ENCODE measurements around the gene DNAJC4.
A peak's percentile ranks its signal among the peaks of the same experiment; 100 is the strongest.

The DNAJC4 gene

GRCh38 chr11:64232182-64232966 lies 2.0 kb downstream of the DNAJC4 start:
- Histone ChIP-seq H3K79me2 (no peaks in the 10 kb centered on the region), H3K9ac (no peak overlapping the region), H3K9me3 (ENCODE audit: control insufficient read depth, low read length) (no peaks in the 10 kb centered on the region), H3K27ac (no peak overlapping the region), H2AFZ (no peak overlapping the region), H3K36me3 (ENCODE audit: control insufficient read depth, insufficient read depth, low read length) (no peaks in the 10 kb centered on the region), H3K4me2 (ENCODE audit: low read length) (no peak overlapping the region), H3K27me3 (ENCODE audit: control insufficient read depth, insufficient read depth, low read length) (no peaks in the 10 kb centered on the region), H3K4me1 (peaks cover 1% of the 10 kb centered on the region), H3K4me3 (ENCODE audit: low read depth, low read length) (no peak overlapping the region)
- TF ChIP-seq CTCF (IDR thresholded peaks at IDR 0.05) = no peak

GRCh38 chr11:64232967-64233315 lies 2.6 kb downstream of the DNAJC4 start:
- TF ChIP-seq CTCF (IDR thresholded peaks at IDR 0.05) = no peak
- no peak overlapping the region for H3K4me2 ChIP-seq (ENCODE audit: low read length)
- H3K4me1 ChIP-seq = no peaks in the 10 kb centered on the region
- no peaks in the 10 kb centered on the region for H3K79me2 ChIP-seq
- H3K9me3 ChIP-seq (ENCODE audit: control insufficient read depth, low read length) = no peaks in the 10 kb centered on the region
- H3K27ac ChIP-seq = no peak overlapping the region
- H3K27me3 ChIP-seq (ENCODE audit: control insufficient read depth, insufficient read depth, low read length) = no peaks in the 10 kb centered on the region
- H3K4me3 ChIP-seq (ENCODE audit: low read depth, low read length) = no peak overlapping the region
- H3K9ac ChIP-seq = no peak overlapping the region
- H2AFZ ChIP-seq = no peak overlapping the region
- no peaks in the 10 kb centered on the region for H3K36me3 ChIP-seq (ENCODE audit: control insufficient read depth, insufficient read depth, low read length)

GRCh38 chr11:64233913-64234586 lies 3.7 kb downstream of the DNAJC4 start, which contains the start of gene VEGFB:
Gene VEGFB (plus strand): TSS chr11:64234584. CDS start chr11:64234834, 250 bp downstream.
- no peaks in the 10 kb centered on the region for H3K79me2 ChIP-seq
- peak within 1 kb of the TSS; percentile 56 for H2AFZ ChIP-seq
- no peaks in the 10 kb centered on the region for H3K36me3 ChIP-seq (ENCODE audit: control insufficient read depth, insufficient read depth, low read length)
- H3K9me3 ChIP-seq (ENCODE audit: control insufficient read depth, low read length) = no peaks in the 10 kb centered on the region
- no peaks in the 10 kb centered on the region for H3K4me1 ChIP-seq
- peak within 1 kb of the TSS; percentile 65 for H3K27ac ChIP-seq
- H3K4me3 ChIP-seq (ENCODE audit: low read depth, low read length) = peak within 1 kb of the TSS; percentile 57
- peak within 1 kb of the TSS; percentile 19 for H3K9ac ChIP-seq
- H3K27me3 ChIP-seq (ENCODE audit: control insufficient read depth, insufficient read depth, low read length) = no peaks in the 10 kb centered on the region
- peak within 1 kb of the TSS; percentile 73 for H3K4me2 ChIP-seq (ENCODE audit: low read length)
- no peak for TF ChIP-seq CTCF (IDR thresholded peaks at IDR 0.05)

GRCh38 chr11:64234647-64235379 lies 4.5 kb downstream of the DNAJC4 start:
- H3K9ac ChIP-seq = no peak overlapping the region
- peak overlapping the region; percentile 73 for H3K4me2 ChIP-seq (ENCODE audit: low read length)
- H3K36me3 ChIP-seq (ENCODE audit: control insufficient read depth, insufficient read depth, low read length) = no peaks in the 10 kb centered on the region
- TF ChIP-seq CTCF (IDR thresholded peaks at IDR 0.05) = no peak
- peak overlapping the region; percentile 36 for H3K27ac ChIP-seq
- no peaks in the 10 kb centered on the region for H3K9me3 ChIP-seq (ENCODE audit: control insufficient read depth, low read length)
- H3K27me3 ChIP-seq (ENCODE audit: control insufficient read depth, insufficient read depth, low read length) = no peaks in the 10 kb centered on the region
- H3K4me3 ChIP-seq (ENCODE audit: low read depth, low read length) = peak overlapping the region; percentile 57
- H3K79me2 ChIP-seq = no peaks in the 10 kb centered on the region
- peaks cover 3% of the 10 kb centered on the region for H3K4me1 ChIP-seq
- no peak overlapping the region for H2AFZ ChIP-seq
